ENCODE data around the gene DACH2. TPM values are rescaled to one million over a fixed set of nuclear protein-coding genes. Genes with fewer than 3 reads are reported as not detected.

DACH2 gene
- polyA plus RNA-seq, 1 donor (not counting 4 experiments of a cell fraction or from before 2014, with no cell fraction given) = not detected

DNA sequence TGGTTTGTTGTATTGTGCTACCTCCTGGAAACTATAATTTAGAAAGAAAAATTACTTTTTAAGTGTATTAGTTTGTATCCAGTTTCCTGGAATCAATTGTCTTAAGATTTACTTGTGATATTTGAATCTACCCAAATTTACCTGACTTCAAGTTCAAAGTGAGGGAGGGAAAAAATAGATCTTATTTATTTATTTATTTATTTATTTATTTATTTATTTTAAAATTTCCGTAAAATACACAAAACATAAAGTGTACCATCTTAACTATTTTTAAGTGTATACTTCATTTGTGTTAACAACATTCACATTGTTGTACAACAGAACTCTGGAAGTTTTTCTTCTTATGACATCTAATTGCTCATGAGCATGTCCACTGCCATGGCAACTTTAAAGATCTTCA lies 356.0 kb downstream of the DACH2 start:
- TF ChIP-seq EZH2 (IDR thresholded peaks at IDR 0.05; ENCODE audit: low read length) = no peak
- no peak for TF ChIP-seq CTCF (optimal IDR thresholded peaks at IDR 0.05 in 1 of 3, IDR thresholded peaks at IDR 0.05 in 1 of 3, conservative IDR thresholded peaks at IDR 0.05 in 1 of 3; ENCODE audit: extremely low read depth in 1 of 3, insufficient read depth in 2 of 3, low read length in 3 of 3)
- FAIRE-seq (no peak), DNase-seq (ENCODE audit: low read depth, low spot score) (no peak)

GRCh38 chrX:86507331-86507730 lies 359.1 kb downstream of the DACH2 start:
- no peaks in the 10 kb centered on the region for H3K4me1 ChIP-seq (ENCODE audit: control insufficient read depth, extremely low read depth, insufficient read depth, low read length)
- no peaks in the 10 kb centered on the region for H3K9me3 ChIP-seq (ENCODE audit: control insufficient read depth, low read depth, low read length)
- no peak for TF ChIP-seq CTCF (optimal IDR thresholded peaks at IDR 0.05 in 1 of 3, IDR thresholded peaks at IDR 0.05 in 1 of 3, conservative IDR thresholded peaks at IDR 0.05 in 1 of 3; ENCODE audit: extremely low read depth in 1 of 3, insufficient read depth in 2 of 3, low read length in 3 of 3)
- no peak for TF ChIP-seq EZH2 (IDR thresholded peaks at IDR 0.05; ENCODE audit: low read length)
- no peaks in the 10 kb centered on the region for H4K20me1 ChIP-seq (ENCODE audit: control insufficient read depth, extremely low read depth, insufficient read depth, low read length)
- no peaks in the 10 kb centered on the region for H3K36me3 ChIP-seq (ENCODE audit: control insufficient read depth in 2 of 2, extremely low read depth in 1 of 2, insufficient read depth in 2 of 2, low read length in 2 of 2)
- no peaks in the 10 kb centered on the region for H3K27me3 ChIP-seq (ENCODE audit: control insufficient read depth, extremely low read depth, insufficient read depth, low read length)
- H3K27ac ChIP-seq (ENCODE audit: control insufficient read depth, insufficient read depth, low read length) = no peak overlapping the region
- no peak for DNase-seq (ENCODE audit: low read depth, low spot score)
- H3K4me3 ChIP-seq (ENCODE audit: control insufficient read depth in 2 of 3, extremely low read depth in 1 of 3, insufficient read depth in 2 of 3, low read depth in 1 of 3, low read length in 3 of 3) = no peak overlapping the region
- no peak overlapping the region for H3K9ac ChIP-seq (ENCODE audit: control insufficient read depth, extremely low read depth, insufficient read depth, low read length)
- H2AFZ ChIP-seq (ENCODE audit: control insufficient read depth, low read length) = no peak overlapping the region
- H3K79me2 ChIP-seq (ENCODE audit: control insufficient read depth, insufficient read depth, low read length) = no peaks in the 10 kb centered on the region
- H3K9me1 ChIP-seq (ENCODE audit: control insufficient read depth, extremely low read depth, insufficient read depth, low read length) = no peaks in the 10 kb centered on the region
- no peak for FAIRE-seq
- no peak overlapping the region for H3K4me2 ChIP-seq (ENCODE audit: control insufficient read depth, extremely low read depth, insufficient read depth, low read depth, low read length)
- dilution Hi-C loops (cut with MboI; ENCODE audit: extremely low pct_ligation_motif_present, low sequenced_read_pairs) = no loop called here

More for the DNA sequence above, 356.0 kb downstream of the DACH2 start:
- no peak overlapping the region for H2AFZ ChIP-seq (ENCODE audit: control insufficient read depth, low read length)
- H3K36me3 ChIP-seq (ENCODE audit: control insufficient read depth in 2 of 2, extremely low read depth in 1 of 2, insufficient read depth in 2 of 2, low read length in 2 of 2) = no peaks in the 10 kb centered on the region
- no peaks in the 10 kb centered on the region for H3K79me2 ChIP-seq (ENCODE audit: control insufficient read depth, insufficient read depth, low read length)
- no peaks in the 10 kb centered on the region for H3K9me1 ChIP-seq (ENCODE audit: control insufficient read depth, extremely low read depth, insufficient read depth, low read length)
- H3K27ac ChIP-seq (ENCODE audit: control insufficient read depth, insufficient read depth, low read length) = no peak overlapping the region
- H4K20me1 ChIP-seq (ENCODE audit: control insufficient read depth, extremely low read depth, insufficient read depth, low read length) = no peaks in the 10 kb centered on the region
- no peak overlapping the region for H3K9ac ChIP-seq (ENCODE audit: control insufficient read depth, extremely low read depth, insufficient read depth, low read length)
- H3K27me3 ChIP-seq (ENCODE audit: control insufficient read depth, extremely low read depth, insufficient read depth, low read length) = no peaks in the 10 kb centered on the region
- H3K4me3 ChIP-seq (ENCODE audit: control insufficient read depth in 2 of 3, extremely low read depth in 1 of 3, insufficient read depth in 2 of 3, low read depth in 1 of 3, low read length in 3 of 3) = no peak overlapping the region
- H3K4me2 ChIP-seq (ENCODE audit: control insufficient read depth, extremely low read depth, insufficient read depth, low read depth, low read length) = no peak overlapping the region
- H3K9me3 ChIP-seq (ENCODE audit: control insufficient read depth, low read depth, low read length) = no peaks in the 10 kb centered on the region
- H3K4me1 ChIP-seq (ENCODE audit: control insufficient read depth, extremely low read depth, insufficient read depth, low read length) = no peaks in the 10 kb centered on the region
- dilution Hi-C loops (cut with MboI; ENCODE audit: extremely low pct_ligation_motif_present, low sequenced_read_pairs) = no loop called here
